KMS-11 (cell line): Measurements from ENCODE around the gene CMC4.

Experiments
- H2AFZ ChIP-seq: fragments of 200-600 bp; sonication (generic); 2 replicates; pipeline ENCODE4 v1.6.1; 2016; ENCODE audit warnings: antibody characterized with exemption, mixed run types, low read depth
- H3K27ac ChIP-seq: fragments of 200-600 bp; sonication (generic); 2 replicates; pipeline ENCODE4 v1.6.1; 2016; ENCODE audit warnings: mild to moderate bottlenecking, mixed run types
- H3K27me3 ChIP-seq: fragments of 200-600 bp; sonication (generic); 2 replicates; pipeline ENCODE4 v1.6.1; 2017; ENCODE audit warnings: mild to moderate bottlenecking, low read depth, mixed run types, moderate library complexity; ENCODE audit not compliant: insufficient read depth
- H3K36me3 ChIP-seq: fragments of 200-600 bp; sonication (generic); 2 replicates; pipeline ENCODE4 v1.6.1; 2017; ENCODE audit warnings: mild to moderate bottlenecking, mixed run types; ENCODE audit not compliant: insufficient read depth
- H3K4me1 ChIP-seq: fragments of 200-600 bp; sonication (generic); 2 replicates; pipeline ENCODE4 v1.6.1; 2016; ENCODE audit warnings: mild to moderate bottlenecking, low read depth, mixed run types; ENCODE audit not compliant: poor library complexity, severe bottlenecking
- H3K4me2 ChIP-seq: fragments of 200-600 bp; sonication (generic); 2 replicates; pipeline ENCODE4 v1.7.0; 2016; ENCODE audit warnings: mild to moderate bottlenecking, mixed run types
- H3K4me3 ChIP-seq: fragments of 200-600 bp; sonication (generic); IDR thresholded peaks from 2 replicates; pipeline ENCODE4 v1.6.1; 2017; ENCODE audit warnings: low read depth, low read length, mixed read lengths; ENCODE audit not compliant: insufficient read depth
- H3K79me2 ChIP-seq: fragments of 200-600 bp; sonication (generic); 2 replicates; pipeline ENCODE4 v1.6.1; 2016; ENCODE audit warnings: low read depth, mixed run types; ENCODE audit not compliant: insufficient read depth
- H3K9ac ChIP-seq: fragments of 200-600 bp; sonication (generic); 2 replicates; pipeline ENCODE4 v1.6.1; 2016; ENCODE audit warnings: mild to moderate bottlenecking, mixed run types
- H4K20me1 ChIP-seq: fragments of 200-600 bp; sonication (generic); 2 replicates; pipeline ENCODE4 v1.6.1; 2016; ENCODE audit warnings: mild to moderate bottlenecking, mixed run types; ENCODE audit not compliant: insufficient read depth
- CTCF ChIP-seq: fragments of 200-600 bp; sonication (generic); conservative IDR thresholded peaks from 2 replicates; pipeline ENCODE4 v1.6.1; 2017; ENCODE audit warnings: low read depth, mild to moderate bottlenecking, antibody characterized with exemption, low read length, moderate library complexity, mixed read lengths

Gene CMC4

GRCh38 chrX:155069414-155069813 lies 1.5 kb downstream of the CMC4 start:
- no peaks in the 10 kb centered on the region for H4K20me1 ChIP-seq
- H2AFZ ChIP-seq, result no peak overlapping the region
- H3K4me2 ChIP-seq, result peak overlapping the region; percentile 86
- H3K4me3 ChIP-seq, result no peak overlapping the region
- no peak for TF ChIP-seq CTCF
- peak overlapping the region; percentile 84; the same call in 1 of the 2 replicates for H3K9ac ChIP-seq
- peaks cover 17% of the 10 kb centered on the region for H3K4me1 ChIP-seq
- no peak overlapping the region for H3K27ac ChIP-seq
- no peaks in the 10 kb centered on the region for H3K36me3 ChIP-seq
- peaks cover 36% of the 10 kb centered on the region; the same call in 1 of the 2 replicates for H3K79me2 ChIP-seq
- H3K27me3 ChIP-seq, result no peaks in the 10 kb centered on the region

GRCh38 chrX:155068165-155068564 lies 2.8 kb downstream of the CMC4 start:
- no peaks in the 10 kb centered on the region for H3K36me3 ChIP-seq
- H4K20me1 ChIP-seq, result no peaks in the 10 kb centered on the region
- H3K79me2 ChIP-seq, result peaks cover 32% of the 10 kb centered on the region; the same call in 1 of the 2 replicates
- no peak overlapping the region for H3K4me2 ChIP-seq
- no peaks in the 10 kb centered on the region for H3K27me3 ChIP-seq
- H3K27ac ChIP-seq, result no peak overlapping the region
- H3K4me1 ChIP-seq, result peaks cover 12% of the 10 kb centered on the region
- no peak overlapping the region for H2AFZ ChIP-seq
- no peak overlapping the region for H3K4me3 ChIP-seq
- H3K9ac ChIP-seq, result no peak overlapping the region
- no peak for TF ChIP-seq CTCF

- Histone ChIP-seq H3K4me3 (no peak overlapping the region), H2AFZ (no peak overlapping the region), H4K20me1 (no peaks in the 10 kb centered on the region), H3K27me3 (no peaks in the 10 kb centered on the region), H3K79me2 (peaks cover 11% of the 10 kb centered on the region; the same call in 1 of the 2 replicates), H3K9ac (no peak overlapping the region), H3K4me1 (peaks cover 6% of the 10 kb centered on the region), H3K4me2 (no peak overlapping the region), H3K27ac (no peak overlapping the region), H3K36me3 (no peaks in the 10 kb centered on the region)
- no peak for TF ChIP-seq CTCF
Observed at GRCh38 chrX:155065035-155065734, 5.8 kb downstream of the CMC4 start.

GRCh38 chrX:155061760-155062159 lies 9.2 kb downstream of the CMC4 start:
- Histone ChIP-seq H3K27me3 (no peaks in the 10 kb centered on the region), H3K36me3 (no peaks in the 10 kb centered on the region), H4K20me1 (no peaks in the 10 kb centered on the region), H3K27ac (no peak overlapping the region), H3K4me3 (no peak overlapping the region), H2AFZ (no peak overlapping the region), H3K4me2 (no peak overlapping the region), H3K4me1 (no peaks in the 10 kb centered on the region), H3K9ac (no peak overlapping the region), H3K79me2 (no peaks in the 10 kb centered on the region)
- TF ChIP-seq CTCF, result no peak
